ENCODE results near the gene MYNN.

The MYNN gene

GRCh38 chr3:169780742-169781141 lies 7.5 kb downstream of the MYNN start:
- FAIRE-seq = no peak

- no peak for FAIRE-seq
Measured at GRCh38 chr3:169781209-169781855, 8.1 kb downstream of the MYNN start.

GRCh38 chr3:169787120-169787519 lies 13.9 kb downstream of the MYNN start:
- no peak for FAIRE-seq

GRCh38 chr3:169787791-169788190 lies 14.6 kb downstream of the MYNN start:
- FAIRE-seq = no peak

- no peak for FAIRE-seq
Measured at GRCh38 chr3:169790219-169790618, 17.0 kb downstream of the MYNN start.

DNA sequence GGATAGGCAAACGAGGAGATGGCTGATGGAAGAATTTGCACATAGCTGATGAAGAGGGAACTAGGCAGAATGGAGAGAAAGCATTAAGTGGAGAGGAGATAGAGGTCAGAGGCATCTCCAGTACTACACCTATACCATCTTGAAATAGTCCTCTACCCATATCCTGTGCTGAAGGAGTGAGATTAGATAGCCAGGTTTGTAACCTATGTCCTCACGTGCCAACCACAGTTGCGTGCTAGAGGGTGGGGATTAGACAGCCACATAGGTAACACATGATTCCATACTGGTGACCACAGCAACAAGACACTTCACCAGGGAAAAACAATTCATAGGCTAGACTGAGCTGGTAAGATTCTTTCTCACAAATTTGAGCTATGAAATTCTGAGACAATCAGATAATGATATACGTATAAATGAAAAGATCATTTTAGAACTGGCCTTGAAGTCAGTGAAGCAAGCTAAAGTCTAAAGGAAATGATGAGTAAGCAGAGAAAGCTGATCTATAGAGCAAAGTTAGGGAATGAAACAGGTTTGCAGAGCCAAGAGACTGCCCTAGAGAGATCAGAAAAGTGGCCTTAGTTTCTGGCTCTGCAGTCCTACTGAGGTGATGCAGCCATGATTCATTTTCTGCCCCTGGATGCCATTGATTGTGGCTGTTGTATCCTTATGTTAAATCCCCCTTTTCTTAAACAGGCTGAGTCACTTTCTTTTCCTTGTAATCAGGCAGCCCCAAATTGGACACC lies 17.7 kb downstream of the MYNN start:
- FAIRE-seq = no peak

DNA sequence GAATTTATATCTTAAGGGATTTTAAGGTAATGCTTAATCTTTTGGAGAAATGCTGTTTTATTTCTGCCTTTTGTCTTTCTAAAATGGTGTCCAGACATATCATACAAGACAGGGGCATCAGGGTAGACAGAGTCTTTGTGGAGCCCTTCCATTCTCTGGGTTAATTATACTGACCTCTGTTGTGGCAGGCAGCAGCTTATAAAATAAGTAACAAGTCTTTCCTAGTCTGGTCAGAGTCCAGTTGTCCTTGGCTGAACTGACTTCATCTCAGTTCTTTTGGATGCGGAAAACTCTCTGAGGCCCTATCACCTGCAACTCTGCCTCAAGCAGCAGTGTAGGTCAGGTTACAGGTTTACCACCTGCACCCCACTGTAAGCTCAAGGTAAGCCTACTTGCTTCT lies 19.2 kb downstream of the MYNN start:
- no peak for FAIRE-seq

GRCh38 chr3:169804681-169805080 lies 31.5 kb downstream of the MYNN start:
- FAIRE-seq = no peak

DNA sequence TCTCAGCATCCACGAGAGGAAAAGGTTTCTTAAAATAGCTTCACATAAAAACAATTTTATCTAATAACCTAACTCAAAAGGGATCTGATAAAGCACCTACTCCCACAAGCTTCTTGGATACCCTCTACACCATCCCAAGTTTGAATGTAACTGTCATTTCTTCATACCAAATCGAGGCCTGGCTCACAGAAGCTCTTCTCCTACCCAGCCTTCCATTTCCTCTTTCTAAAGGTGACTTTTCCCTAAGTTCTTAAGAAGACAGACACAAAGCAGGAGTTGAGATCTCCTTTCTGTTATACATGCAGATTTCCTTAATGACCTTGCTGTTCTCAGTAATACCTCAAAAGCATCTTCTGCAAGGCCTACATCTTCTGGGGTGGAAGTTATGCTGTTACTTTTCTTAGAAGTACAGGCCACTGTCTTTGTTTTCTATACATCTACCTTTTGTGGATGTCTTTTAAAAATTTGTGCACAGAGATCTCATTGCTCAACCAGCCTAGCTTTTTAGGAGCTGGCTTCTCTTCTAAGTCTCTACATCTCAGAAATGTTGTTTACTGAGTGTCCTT lies 36.1 kb downstream of the MYNN start:
- FAIRE-seq = no peak

DNA sequence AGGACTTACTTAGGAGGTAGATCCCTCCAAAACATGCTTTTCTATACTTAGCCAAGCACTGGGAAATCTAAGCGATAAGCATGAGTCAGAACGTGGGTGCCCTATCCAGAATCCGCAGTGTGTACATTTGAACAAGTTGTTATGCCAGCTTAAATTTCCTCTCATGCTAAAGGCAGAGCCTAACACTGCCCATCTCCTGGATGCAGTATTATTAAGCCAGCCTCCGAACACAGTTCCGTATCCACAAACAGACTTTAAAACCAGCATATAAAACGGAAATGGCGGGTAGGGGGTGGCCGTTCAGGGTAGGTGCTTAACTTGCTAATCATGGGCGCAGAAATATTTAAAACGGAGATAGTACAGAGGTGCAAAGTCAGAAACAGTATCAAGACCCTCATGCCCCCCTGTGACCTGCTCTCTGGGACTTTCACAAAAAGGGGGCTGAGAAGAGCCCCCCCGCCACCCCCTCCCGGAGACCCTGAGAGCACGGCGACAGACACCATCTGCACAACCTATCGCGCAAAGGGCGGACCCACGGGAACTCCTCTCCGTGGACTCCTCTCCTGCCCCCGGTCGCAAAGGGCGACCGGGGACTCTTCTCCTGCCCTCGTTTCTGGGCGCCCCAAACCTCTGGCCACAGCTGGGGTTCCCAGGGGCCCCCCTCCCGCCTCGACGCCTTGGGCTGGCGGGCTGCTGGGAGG lies 38.6 kb downstream of the MYNN start:
- no peak for FAIRE-seq

DNA sequence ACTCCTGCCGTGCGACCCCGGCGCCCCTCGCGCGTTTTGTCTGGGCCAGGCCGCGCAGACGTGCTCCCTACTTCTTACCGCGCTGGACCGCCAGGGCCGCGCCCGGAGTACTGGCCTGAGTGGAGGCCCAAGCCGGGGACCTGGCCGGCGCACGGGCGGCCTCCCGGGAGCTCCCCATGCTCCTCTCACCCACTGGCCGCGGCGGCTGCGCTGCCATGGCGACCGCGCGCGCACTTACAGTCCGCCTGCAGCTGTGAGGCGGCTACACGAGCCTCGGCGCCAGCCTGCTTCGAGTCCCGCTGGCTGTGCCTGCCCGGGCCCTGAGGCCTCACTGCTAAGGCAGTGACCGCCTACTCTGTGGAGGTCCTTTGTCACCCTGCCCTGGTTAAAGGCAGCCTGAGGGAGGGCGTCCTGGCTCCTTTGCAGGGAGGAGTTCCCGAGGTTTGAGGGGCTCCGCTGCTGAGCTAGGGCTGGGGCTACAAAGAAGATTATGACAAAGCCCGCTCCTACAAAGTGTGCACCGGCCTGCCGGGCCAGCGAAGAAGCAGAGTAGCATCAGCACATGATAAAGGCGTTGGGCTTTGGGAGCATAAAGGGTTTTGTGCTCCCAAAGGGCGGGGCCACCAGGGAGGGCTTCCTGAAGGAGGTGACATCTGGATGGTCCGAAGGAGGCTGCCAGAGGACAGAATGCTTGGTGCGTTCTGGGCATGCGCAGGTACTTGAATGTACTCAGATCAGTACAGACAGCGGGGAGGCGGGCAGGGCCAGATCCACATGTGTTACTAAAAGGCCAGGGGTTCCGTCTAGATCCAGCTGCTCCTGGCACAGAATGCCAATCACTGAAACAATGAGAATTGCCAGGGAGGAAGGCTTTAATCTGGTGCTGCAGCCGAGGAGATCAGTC lies 39.4 kb downstream of the MYNN start, which contains the start of the genes LRRC34 and LRRIQ4:
Gene LRRC34 (minus strand): TSS at position 573 of the 904 bp plus-strand sequence. CDS start 356 bp downstream, at position 217.
Gene LRRIQ4 (plus strand): TSS at position 539 of the 904 bp plus-strand sequence. CDS start 9,052 bp downstream, outside the sequence.
- FAIRE-seq = no peak

DNA sequence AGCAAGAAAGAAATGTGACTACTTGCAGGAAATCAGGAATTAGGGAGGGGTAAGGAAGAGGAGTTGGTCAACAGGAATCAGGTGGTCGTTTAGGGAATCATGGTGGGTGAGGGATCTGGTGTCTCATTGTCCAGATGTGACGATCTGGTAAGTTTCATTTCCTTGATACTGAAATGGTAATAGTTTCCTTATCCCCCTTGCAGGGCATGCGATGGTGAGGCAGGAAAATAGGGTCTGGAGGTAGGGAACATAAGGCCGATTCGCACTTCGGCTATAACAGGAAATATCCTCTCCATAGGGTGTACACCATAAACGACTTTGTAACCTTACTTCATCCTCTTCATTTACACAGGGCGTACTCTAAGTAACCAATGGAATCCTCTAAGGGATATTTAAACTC lies 40.1 kb downstream of the MYNN start:
- FAIRE-seq = no peak

GRCh38 chr3:169813757-169814517 lies 40.7 kb downstream of the MYNN start:
- no peak for FAIRE-seq

- no peak for FAIRE-seq
Measured at GRCh38 chr3:169815590-169816150, 42.5 kb downstream of the MYNN start.

GRCh38 chr3:169818316-169818715 lies 45.1 kb downstream of the MYNN start:
- FAIRE-seq = no peak

GRCh38 chr3:169822091-169822490 lies 48.9 kb downstream of the MYNN start:
- no peak for FAIRE-seq

DNA sequence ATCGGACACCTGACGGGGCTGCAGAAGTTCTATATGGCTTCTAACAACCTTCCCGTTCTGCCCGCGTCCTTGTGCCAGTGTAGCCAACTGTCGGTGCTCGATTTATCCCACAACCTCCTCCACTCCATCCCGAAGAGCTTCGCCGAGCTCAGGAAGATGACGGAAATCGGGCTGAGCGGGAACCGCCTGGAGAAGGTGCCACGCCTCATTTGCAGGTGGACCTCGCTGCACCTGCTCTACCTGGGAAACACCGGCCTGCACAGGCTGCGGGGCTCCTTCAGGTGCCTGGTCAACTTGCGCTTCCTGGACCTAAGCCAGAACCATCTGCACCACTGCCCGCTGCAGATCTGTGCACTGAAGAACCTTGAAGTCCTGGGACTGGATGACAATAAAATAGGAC lies 49.3 kb downstream of the MYNN start:
- no peak for FAIRE-seq

DNA sequence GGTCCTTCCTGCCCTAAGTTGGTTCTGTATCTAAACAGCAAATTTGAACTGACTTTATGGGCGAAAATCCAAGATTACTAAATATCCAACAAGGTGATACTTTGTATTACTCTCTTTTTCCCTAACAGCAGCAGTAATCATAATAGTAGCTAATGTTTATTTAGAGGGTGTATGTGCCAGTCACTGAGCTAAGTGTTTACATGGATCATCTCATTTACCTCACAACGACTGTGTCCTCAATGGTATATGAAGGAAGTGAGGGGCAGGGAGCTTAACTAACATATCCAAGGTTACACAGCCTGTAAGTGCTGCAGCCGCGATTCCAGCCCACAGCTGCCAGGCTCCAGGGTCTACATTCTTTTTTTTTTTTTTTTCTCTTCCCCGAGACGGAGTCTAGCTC lies 49.8 kb downstream of the MYNN start:
- FAIRE-seq = no peak

DNA sequence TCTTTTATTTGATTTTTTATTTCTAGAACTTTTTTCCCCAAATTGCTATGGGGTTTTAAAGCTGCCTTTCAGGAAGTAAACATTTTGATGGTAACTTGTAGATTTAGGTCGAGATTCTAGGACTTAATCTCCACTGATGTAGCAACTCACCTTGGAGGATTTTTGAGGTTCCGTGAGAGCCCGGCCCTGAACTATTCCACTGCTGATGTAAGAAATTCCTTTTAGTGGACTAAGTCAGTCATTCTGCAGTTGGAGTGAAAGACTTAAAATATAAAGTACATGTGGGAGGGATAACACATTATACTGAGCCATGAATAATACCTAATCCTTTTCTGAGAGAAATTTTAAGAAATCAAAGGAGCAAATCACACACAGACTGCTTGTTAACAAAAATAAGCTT lies 52.1 kb downstream of the MYNN start:
- FAIRE-seq = no peak

DNA sequence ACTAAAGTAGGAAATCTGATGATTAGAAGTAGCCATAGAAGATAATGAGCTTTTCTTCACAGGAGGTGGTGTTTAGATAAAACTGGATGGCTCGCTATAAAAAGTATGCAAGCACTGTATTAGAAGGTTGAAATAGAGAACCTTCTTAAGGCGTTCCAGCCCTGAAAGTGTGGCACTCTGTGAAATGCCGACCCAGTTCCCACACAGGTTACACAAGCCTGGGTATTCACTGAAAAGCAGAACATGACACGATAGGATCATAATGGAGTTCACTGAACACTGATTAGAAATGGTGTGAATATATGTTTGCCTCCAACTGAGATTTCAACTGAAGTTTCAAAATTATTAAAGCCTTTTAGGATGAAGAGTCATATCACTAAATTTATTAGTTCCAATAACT lies 54.5 kb downstream of the MYNN start:
- no peak for FAIRE-seq

- FAIRE-seq = no peak
Measured at GRCh38 chr3:169835533-169835932, 62.3 kb downstream of the MYNN start.

Measured in G401.6 (cell line).